ENCODE results near the gene ABHD5.

ABHD5 gene

GRCh38 chr3:43726521-43726920 is 35.8 kb downstream of the ABHD5 start:
- no peak for DNase-seq

- DNase-seq = no peak
Observed at GRCh38 chr3:43727930-43728329, 37.2 kb downstream of the ABHD5 start.

- no peak for DNase-seq
Observed at GRCh38 chr3:43728476-43728875, 37.7 kb downstream of the ABHD5 start.

- no peak for DNase-seq
Observed at GRCh38 chr3:43728947-43729346, 38.2 kb downstream of the ABHD5 start.

- no peak for DNase-seq
Observed at GRCh38 chr3:43729707-43730414, 39.1 kb downstream of the ABHD5 start.

GRCh38 chr3:43732747-43733425 is 42.1 kb downstream of the ABHD5 start:
- DNase-seq = no peak

- DNase-seq = no peak
Observed at GRCh38 chr3:43733459-43734384, 43.0 kb downstream of the ABHD5 start.

- DNase-seq = no peak
Observed at GRCh38 chr3:43734685-43735084, 43.9 kb downstream of the ABHD5 start.

GRCh38 chr3:43735618-43736017 is 44.9 kb downstream of the ABHD5 start:
- no peak for DNase-seq

GRCh38 chr3:43736558-43737440 is 46.1 kb downstream of the ABHD5 start:
- no peak for DNase-seq

- no peak for DNase-seq
Observed at GRCh38 chr3:43738305-43738704, 47.6 kb downstream of the ABHD5 start.

GRCh38 chr3:43742920-43743319 is 52.2 kb downstream of the ABHD5 start:
- DNase-seq = no peak

- no peak for DNase-seq
Observed at GRCh38 chr3:43747641-43748040, 56.9 kb downstream of the ABHD5 start.

- no peak for DNase-seq
Observed at GRCh38 chr3:43748179-43748578, 57.4 kb downstream of the ABHD5 start.

- DNase-seq = no peak
Observed at GRCh38 chr3:43748645-43749044, 57.9 kb downstream of the ABHD5 start.

GRCh38 chr3:43752905-43753304 is 62.2 kb downstream of the ABHD5 start:
- DNase-seq = no peak

- DNase-seq = no peak
Observed at GRCh38 chr3:43753741-43754715, 63.3 kb downstream of the ABHD5 start.

- DNase-seq = no peak
Observed at GRCh38 chr3:43755516-43756200, 64.9 kb downstream of the ABHD5 start.

- no peak for DNase-seq
Observed at GRCh38 chr3:43757666-43758321, 67.1 kb downstream of the ABHD5 start.

- no peak for DNase-seq
Observed at GRCh38 chr3:43758592-43759225, 68.0 kb downstream of the ABHD5 start.
